ENCODE data around the gene PLCL2. TPM values are rescaled to one million over a fixed set of nuclear protein-coding genes. Genes with fewer than 3 reads are reported as not detected.

PLCL2 gene
- total RNA-seq, 2 experiments from 2014 or later: 53.2 to 58.0 TPM

GRCh38 chr3:16887130-16887529 is 2.4 kb downstream of the PLCL2 start:
- DNase-seq (no peak), ATAC-seq (ENCODE audit: low read depth) (no peak)
- Mint-ChIP-seq H3K4me1 (peaks cover 50% of the 10 kb centered on the region), H3K4me3 (peak overlapping the region; percentile 96), H3K36me3 (peaks cover 16% of the 10 kb centered on the region), H3K27ac (peak overlapping the region; percentile 96), H3K9me3 (no peaks in the 10 kb centered on the region), H3K27me3 (no peaks in the 10 kb centered on the region)
- POLR2A ChIA-PET: interaction anchor here (0.6 to 3.5 kb wide), 6 partner anchors 38 to 574 kb away, joined by 3 to 32 read pairs (median 6); no protein-coding TSS in a partner anchor

- Mint-ChIP-seq H3K27me3 (no peaks in the 10 kb centered on the region), H3K36me3 (peaks cover 20% of the 10 kb centered on the region), H3K9me3 (no peaks in the 10 kb centered on the region), H3K4me3 (peak overlapping the region; percentile 96), H3K27ac (peak overlapping the region; percentile 96), H3K4me1 (peaks cover 55% of the 10 kb centered on the region)
- DNase-seq (no peak), ATAC-seq (ENCODE audit: low read depth) (no peak)
- POLR2A ChIA-PET: interaction anchor here (1.0 to 2.3 kb wide), 3 partner anchors 11 to 46 kb away, joined by 4 to 7 read pairs (median 5); no protein-coding TSS in a partner anchor
These were observed 3.6 kb downstream of the PLCL2 start for GRCh38 chr3:16888356-16888755.

GRCh38 chr3:16888785-16889607 is 4.2 kb downstream of the PLCL2 start:
- H3K4me3 Mint-ChIP-seq: peak overlapping the region; percentile 96
- H3K4me1 Mint-ChIP-seq: peaks cover 51% of the 10 kb centered on the region
- peak overlapping the region; percentile 96 for H3K27ac Mint-ChIP-seq
- H3K9me3 Mint-ChIP-seq: no peaks in the 10 kb centered on the region
- peaks cover 20% of the 10 kb centered on the region for H3K36me3 Mint-ChIP-seq
- POLR2A ChIA-PET: interaction anchor here (1.0 to 2.3 kb wide), 3 partner anchors 10 to 47 kb away, joined by 4 to 7 read pairs (median 5); no protein-coding TSS in a partner anchor
- DNase-seq (no peak), ATAC-seq (ENCODE audit: low read depth) (peak; percentile 40)
- H3K27me3 Mint-ChIP-seq: no peaks in the 10 kb centered on the region

- no peak for ATAC-seq (ENCODE audit: low read depth)
- POLR2A ChIA-PET: no interaction called here
These were observed 6.0 kb downstream of the PLCL2 start for GRCh38 chr3:16890597-16891333.

GRCh38 chr3:16893618-16894200 is 9.0 kb downstream of the PLCL2 start:
- no peak overlapping the region for H3K4me3 Mint-ChIP-seq
- POLR2A ChIA-PET: no interaction called here

More at GRCh38 chr3:16890597-16891333, 6.0 kb downstream of the PLCL2 start:
- H3K36me3 Mint-ChIP-seq: peaks cover 27% of the 10 kb centered on the region
- no peak overlapping the region for H3K27ac Mint-ChIP-seq
- no peaks in the 10 kb centered on the region for H3K9me3 Mint-ChIP-seq
- no peaks in the 10 kb centered on the region for H3K27me3 Mint-ChIP-seq
- DNase-seq: no peak
- H3K4me3 Mint-ChIP-seq: peak overlapping the region; percentile 9
- H3K4me1 Mint-ChIP-seq: peaks cover 56% of the 10 kb centered on the region

GRCh38 chr3:16896094-16896627 is 11.4 kb downstream of the PLCL2 start:
- Mint-ChIP-seq H3K4me1 (peaks cover 66% of the 10 kb centered on the region), H3K4me3 (no peak overlapping the region), H3K27me3 (no peaks in the 10 kb centered on the region), H3K9me3 (no peaks in the 10 kb centered on the region), H3K36me3 (peaks cover 25% of the 10 kb centered on the region), H3K27ac (no peak overlapping the region)
- ATAC-seq (ENCODE audit: low read depth): no peak
- POLR2A ChIA-PET: interaction anchor here (1.1 kb wide), 1 partner anchor 11 kb away, joined by 7 read pairs; the partner anchor contains the start of gene PLCL2
- DNase-seq: no peak

More at GRCh38 chr3:16893618-16894200, 9.0 kb downstream of the PLCL2 start:
- DNase-seq (no peak), ATAC-seq (ENCODE audit: low read depth) (no peak)
- Mint-ChIP-seq H3K4me1 (peaks cover 71% of the 10 kb centered on the region), H3K36me3 (peaks cover 24% of the 10 kb centered on the region), H3K9me3 (no peaks in the 10 kb centered on the region), H3K27me3 (no peaks in the 10 kb centered on the region), H3K27ac (no peak overlapping the region)

GRCh38 chr3:16896820-16897219 is 12.1 kb downstream of the PLCL2 start:
- Mint-ChIP-seq H3K4me3 (peak overlapping the region; percentile 59), H3K27ac (no peak overlapping the region), H3K27me3 (no peaks in the 10 kb centered on the region), H3K4me1 (peaks cover 66% of the 10 kb centered on the region), H3K36me3 (peaks cover 22% of the 10 kb centered on the region), H3K9me3 (no peaks in the 10 kb centered on the region)
- ATAC-seq (ENCODE audit: low read depth): no peak
- POLR2A ChIA-PET: interaction anchor here (0.8 to 1.1 kb wide), 2 partner anchors 12 to 54 kb away, joined by 3 to 7 read pairs; partner anchors contain the start of gene PLCL2
- DNase-seq: no peak

GRCh38 chr3:16897254-16897926 is 12.6 kb downstream of the PLCL2 start:
- ATAC-seq (ENCODE audit: low read depth) (peak; percentile 57), DNase-seq (no peak)
- Mint-ChIP-seq H3K9me3 (no peaks in the 10 kb centered on the region), H3K27ac (peak overlapping the region; percentile 20), H3K36me3 (peaks cover 20% of the 10 kb centered on the region), H3K4me3 (peak overlapping the region; percentile 59), H3K27me3 (no peaks in the 10 kb centered on the region), H3K4me1 (peaks cover 66% of the 10 kb centered on the region)
- POLR2A ChIA-PET: interaction anchor here (0.8 kb wide), 1 partner anchor 55 kb away, joined by 3 read pairs; no protein-coding TSS in a partner anchor

- Mint-ChIP-seq H3K27me3 (no peaks in the 10 kb centered on the region), H3K4me1 (peaks cover 70% of the 10 kb centered on the region), H3K9me3 (no peaks in the 10 kb centered on the region), H3K36me3 (peaks cover 18% of the 10 kb centered on the region), H3K27ac (peak overlapping the region; percentile 34), H3K4me3 (no peak overlapping the region)
- no peak for DNase-seq
- POLR2A ChIA-PET: interaction anchor here (0.7 to 0.9 kb wide), 2 partner anchors 10 to 385 kb away, joined by 3 to 5 read pairs; partner anchors contain the start of gene RFTN1
- no peak for ATAC-seq (ENCODE audit: low read depth)
These were observed 14.0 kb downstream of the PLCL2 start for GRCh38 chr3:16898595-16899395.

GRCh38 chr3:16899919-16900318 is 15.2 kb downstream of the PLCL2 start:
- Mint-ChIP-seq H3K27ac (no peak overlapping the region), H3K4me3 (no peak overlapping the region), H3K4me1 (peaks cover 81% of the 10 kb centered on the region), H3K36me3 (peaks cover 20% of the 10 kb centered on the region), H3K27me3 (no peaks in the 10 kb centered on the region), H3K9me3 (no peaks in the 10 kb centered on the region)
- no peak for DNase-seq
- no peak for ATAC-seq (ENCODE audit: low read depth)
- POLR2A ChIA-PET: interaction anchor here (0.8 to 1.1 kb wide), 3 partner anchors 11 to 252 kb away, joined by 3 to 5 read pairs (median 4); no protein-coding TSS in a partner anchor

- Mint-ChIP-seq H3K27me3 (no peaks in the 10 kb centered on the region), H3K36me3 (peaks cover 15% of the 10 kb centered on the region), H3K4me3 (peak overlapping the region; percentile 23), H3K4me1 (peaks cover 80% of the 10 kb centered on the region), H3K27ac (peak overlapping the region; percentile 32), H3K9me3 (no peaks in the 10 kb centered on the region)
- DNase-seq (no peak), ATAC-seq (ENCODE audit: low read depth) (peak; percentile 11)
- POLR2A ChIA-PET: interaction anchor here (0.8 to 1.1 kb wide), 2 partner anchors 13 to 251 kb away, joined by 3 to 4 read pairs; no protein-coding TSS in a partner anchor
These were observed 16.2 kb downstream of the PLCL2 start for GRCh38 chr3:16900779-16901440.

Measured in activated naive CD8-positive, alpha-beta T cell treated with anti-CD3 and anti-CD28 coated beads, Interleukin-2, amount 10 ng/mL, durations not matched to agents 7 days and 5 days (primary cell).